ENCODE measurements around the gene SLC22A16.

The SLC22A16 gene

DNA sequence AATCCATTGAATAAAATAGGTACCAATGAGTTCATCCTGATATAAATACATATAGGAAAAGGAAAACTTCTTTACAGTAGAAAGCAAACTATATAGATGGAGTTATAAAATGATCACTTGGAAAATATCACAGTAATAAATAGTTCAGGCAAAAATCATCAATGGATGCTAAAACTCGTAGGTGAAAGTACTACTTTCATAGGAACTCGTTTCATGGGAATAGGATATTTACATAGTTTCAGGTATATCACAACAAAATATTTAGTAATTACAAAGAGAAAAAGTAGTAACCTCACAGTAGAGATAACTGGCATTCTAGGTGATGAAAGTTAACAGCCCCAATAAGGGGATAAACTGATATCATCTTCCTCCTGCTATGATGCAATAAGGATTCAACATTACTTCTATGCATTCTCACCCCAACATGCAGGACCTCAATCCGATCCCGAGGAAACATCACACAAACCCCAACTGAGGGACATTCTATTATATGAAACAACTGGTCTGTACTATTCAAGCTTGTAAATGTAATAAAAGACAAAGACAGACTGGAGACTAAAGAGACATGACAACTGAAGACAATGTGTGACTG, 74.7 kb downstream of the SLC22A16 start:
- WGBS, 2 experiments (ENCODE audit: insufficient coverage in 2 of 2), result no CpG with 5 or more reads among the region's 4 CpGs
- H3K27ac ChIP-seq (ENCODE audit: low read depth, low read length, severe bottlenecking), result no peak overlapping the region
- no peaks in the 10 kb centered on the region for H3K4me1 ChIP-seq (ENCODE audit: control insufficient read depth, insufficient read depth, low read length, poor library complexity, severe bottlenecking)
- no peaks in the 10 kb centered on the region for H3K9me3 ChIP-seq (ENCODE audit: control insufficient read depth, low read length)
- no peaks in the 10 kb centered on the region for H3K36me3 ChIP-seq (ENCODE audit: control insufficient read depth, insufficient read depth, low read length)
- no peak overlapping the region for H3K4me3 ChIP-seq (ENCODE audit: extremely low read depth, insufficient read depth, low read length, poor library complexity, severe bottlenecking)

DNA sequence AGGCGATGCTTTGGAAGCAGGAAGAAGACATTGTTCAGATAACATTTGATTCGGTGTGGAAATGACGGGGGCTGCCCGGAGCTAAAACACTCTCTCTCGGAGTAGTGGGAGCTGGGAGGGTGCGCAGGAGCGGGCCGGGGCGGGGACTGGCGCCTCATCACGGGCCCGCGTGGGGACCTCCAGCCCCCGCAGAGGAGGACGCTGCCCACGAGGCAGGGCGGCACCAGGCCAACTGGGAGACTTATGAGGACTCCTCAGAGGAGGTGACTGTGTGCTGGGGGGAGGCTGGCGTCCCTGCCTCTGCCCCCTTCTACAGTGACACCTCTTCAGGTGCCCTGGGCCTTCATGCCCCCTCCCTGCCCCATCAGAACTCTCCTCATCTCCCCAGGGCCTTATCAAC, 76.2 kb downstream of the SLC22A16 start:
- Histone ChIP-seq H3K4me1 (ENCODE audit: control insufficient read depth, insufficient read depth, low read length, poor library complexity, severe bottlenecking) (no peaks in the 10 kb centered on the region), H3K27ac (ENCODE audit: low read depth, low read length, severe bottlenecking) (no peak overlapping the region), H3K4me3 (ENCODE audit: extremely low read depth, insufficient read depth, low read length, poor library complexity, severe bottlenecking) (no peak overlapping the region), H3K9me3 (ENCODE audit: control insufficient read depth, low read length) (no peaks in the 10 kb centered on the region), H3K36me3 (ENCODE audit: control insufficient read depth, insufficient read depth, low read length) (no peaks in the 10 kb centered on the region)
- 92 to 97% methylated on average over 9 to 12 of the region's 18 CpGs for WGBS, 2 experiments (ENCODE audit: insufficient coverage in 2 of 2)

GRCh38 chr6:110399219-110400071, 77.0 kb downstream of the SLC22A16 start:
- WGBS, 2 experiments (ENCODE audit: insufficient coverage in 2 of 2), result 94 to 97% methylated on average over 34 to 37 of the region's 43 CpGs
- no peaks in the 10 kb centered on the region for H3K36me3 ChIP-seq (ENCODE audit: control insufficient read depth, insufficient read depth, low read length)
- H3K4me1 ChIP-seq (ENCODE audit: control insufficient read depth, insufficient read depth, low read length, poor library complexity, severe bottlenecking), result no peaks in the 10 kb centered on the region
- no peak overlapping the region for H3K27ac ChIP-seq (ENCODE audit: low read depth, low read length, severe bottlenecking)
- no peak overlapping the region for H3K4me3 ChIP-seq (ENCODE audit: extremely low read depth, insufficient read depth, low read length, poor library complexity, severe bottlenecking)
- H3K9me3 ChIP-seq (ENCODE audit: control insufficient read depth, low read length), result no peaks in the 10 kb centered on the region

DNA sequence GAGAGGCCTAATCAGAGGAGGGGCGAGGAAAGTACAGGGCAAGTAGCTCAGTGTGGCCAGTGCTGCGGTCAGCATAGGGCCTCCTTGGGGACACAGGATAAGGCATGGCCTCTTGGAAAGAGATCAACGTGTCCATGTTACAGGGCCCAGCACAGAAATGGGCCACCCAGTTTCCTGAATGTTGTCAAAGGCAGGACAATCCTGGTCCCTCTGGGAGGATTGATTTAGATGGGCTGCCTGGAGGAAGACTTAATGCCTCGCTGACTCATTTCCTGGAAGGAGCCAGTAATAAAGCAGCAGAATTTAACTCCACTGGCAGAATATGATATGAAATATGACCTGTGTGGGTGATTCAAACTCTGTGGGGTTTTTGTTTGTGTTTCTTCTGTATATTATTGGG, 77.6 kb downstream of the SLC22A16 start:
- no peaks in the 10 kb centered on the region for H3K4me1 ChIP-seq (ENCODE audit: control insufficient read depth, insufficient read depth, low read length, poor library complexity, severe bottlenecking)
- WGBS, 2 experiments (ENCODE audit: insufficient coverage in 2 of 2), result 94 to 95% methylated on average over 2 to 3 of the region's 4 CpGs
- no peaks in the 10 kb centered on the region for H3K9me3 ChIP-seq (ENCODE audit: control insufficient read depth, low read length)
- no peak overlapping the region for H3K4me3 ChIP-seq (ENCODE audit: extremely low read depth, insufficient read depth, low read length, poor library complexity, severe bottlenecking)
- no peaks in the 10 kb centered on the region for H3K36me3 ChIP-seq (ENCODE audit: control insufficient read depth, insufficient read depth, low read length)
- H3K27ac ChIP-seq (ENCODE audit: low read depth, low read length, severe bottlenecking), result no peak overlapping the region

DNA sequence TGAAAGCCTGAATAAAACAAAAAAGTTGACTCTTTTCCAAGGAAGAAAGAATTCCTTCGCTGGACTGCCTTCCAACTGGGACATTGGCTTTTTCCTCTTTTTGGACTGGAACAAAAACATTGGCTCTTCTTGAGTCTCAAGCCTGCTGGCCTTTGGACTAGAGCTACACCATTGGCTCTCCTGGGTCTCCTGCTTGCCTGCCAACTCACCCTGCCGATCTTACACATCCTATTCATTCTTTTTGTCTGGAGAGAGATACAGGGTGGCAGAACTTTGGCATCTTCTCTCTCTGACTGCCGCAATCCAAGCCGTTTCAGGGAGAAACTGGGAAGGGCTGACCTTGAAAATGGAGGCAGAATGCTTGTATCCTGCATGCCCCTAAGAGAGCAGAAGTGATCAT, 81.2 kb downstream of the SLC22A16 start:
- Histone ChIP-seq H3K9me3 (ENCODE audit: control insufficient read depth, low read length) (no peaks in the 10 kb centered on the region), H3K36me3 (ENCODE audit: control insufficient read depth, insufficient read depth, low read length) (no peaks in the 10 kb centered on the region), H3K27ac (ENCODE audit: low read depth, low read length, severe bottlenecking) (no peak overlapping the region), H3K4me1 (ENCODE audit: control insufficient read depth, insufficient read depth, low read length, poor library complexity, severe bottlenecking) (peaks cover 2% of the 10 kb centered on the region), H3K4me3 (ENCODE audit: extremely low read depth, insufficient read depth, low read length, poor library complexity, severe bottlenecking) (no peak overlapping the region)
- WGBS, 2 experiments (ENCODE audit: insufficient coverage in 2 of 2), result 66 to 70% methylated on average over 3 of the region's 4 CpGs

DNA sequence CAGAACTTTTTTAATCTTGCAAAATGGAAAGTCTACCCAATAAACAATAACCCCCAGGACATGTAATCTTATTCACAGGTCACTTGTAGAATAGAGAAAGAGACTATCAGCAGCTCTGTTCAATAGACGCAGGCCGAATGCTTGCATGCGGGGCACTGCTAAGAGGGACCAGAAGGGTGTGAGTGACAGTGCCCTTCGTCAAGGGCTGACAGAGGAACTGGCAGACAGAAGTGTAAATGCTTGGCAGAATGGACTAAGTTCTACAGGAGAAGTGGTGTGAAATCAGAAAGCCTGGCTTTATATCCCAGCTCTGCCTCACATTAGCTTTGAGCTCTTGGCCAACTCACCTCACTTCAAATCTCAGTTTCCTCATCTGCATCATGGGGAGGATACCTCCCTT, 82.0 kb downstream of the SLC22A16 start:
- 86 to 95% methylated on average over 3 to 4 of the region's 4 CpGs for WGBS, 2 experiments (ENCODE audit: insufficient coverage in 2 of 2)
- Histone ChIP-seq H3K36me3 (ENCODE audit: control insufficient read depth, insufficient read depth, low read length) (no peaks in the 10 kb centered on the region), H3K27ac (ENCODE audit: low read depth, low read length, severe bottlenecking) (no peak overlapping the region), H3K9me3 (ENCODE audit: control insufficient read depth, low read length) (no peaks in the 10 kb centered on the region), H3K4me3 (ENCODE audit: extremely low read depth, insufficient read depth, low read length, poor library complexity, severe bottlenecking) (no peak overlapping the region), H3K4me1 (ENCODE audit: control insufficient read depth, insufficient read depth, low read length, poor library complexity, severe bottlenecking) (peaks cover 8% of the 10 kb centered on the region)

GRCh38 chr6:110392727-110393126, 83.7 kb downstream of the SLC22A16 start:
- no peaks in the 10 kb centered on the region for H3K9me3 ChIP-seq (ENCODE audit: control insufficient read depth, low read length)
- no peak overlapping the region for H3K4me3 ChIP-seq (ENCODE audit: extremely low read depth, insufficient read depth, low read length, poor library complexity, severe bottlenecking)
- no peaks in the 10 kb centered on the region for H3K36me3 ChIP-seq (ENCODE audit: control insufficient read depth, insufficient read depth, low read length)
- WGBS, 2 experiments (ENCODE audit: insufficient coverage in 2 of 2), result 74 to 77% methylated on average over 8 to 9 of the region's 9 CpGs
- H3K4me1 ChIP-seq (ENCODE audit: control insufficient read depth, insufficient read depth, low read length, poor library complexity, severe bottlenecking), result peaks cover 8% of the 10 kb centered on the region
- no peak overlapping the region for H3K27ac ChIP-seq (ENCODE audit: low read depth, low read length, severe bottlenecking)

GRCh38 chr6:110390404-110390803, 86.0 kb downstream of the SLC22A16 start:
- no peak overlapping the region for H3K27ac ChIP-seq (ENCODE audit: low read depth, low read length, severe bottlenecking)
- H3K4me3 ChIP-seq (ENCODE audit: extremely low read depth, insufficient read depth, low read length, poor library complexity, severe bottlenecking), result no peak overlapping the region
- H3K9me3 ChIP-seq (ENCODE audit: control insufficient read depth, low read length), result no peaks in the 10 kb centered on the region
- peaks cover 8% of the 10 kb centered on the region for H3K4me1 ChIP-seq (ENCODE audit: control insufficient read depth, insufficient read depth, low read length, poor library complexity, severe bottlenecking)
- WGBS, 2 experiments (ENCODE audit: insufficient coverage in 2 of 2), result 40% methylated on average over 1 of the region's 2 CpGs; no CpG with 5 or more reads in 1 of the 2 experiments
- H3K36me3 ChIP-seq (ENCODE audit: control insufficient read depth, insufficient read depth, low read length), result no peaks in the 10 kb centered on the region

- H3K27ac ChIP-seq (ENCODE audit: low read depth, low read length, severe bottlenecking), result peak overlapping the region; percentile 50
- H3K9me3 ChIP-seq (ENCODE audit: control insufficient read depth, low read length), result no peaks in the 10 kb centered on the region
- H3K36me3 ChIP-seq (ENCODE audit: control insufficient read depth, insufficient read depth, low read length), result no peaks in the 10 kb centered on the region
- peaks cover 8% of the 10 kb centered on the region for H3K4me1 ChIP-seq (ENCODE audit: control insufficient read depth, insufficient read depth, low read length, poor library complexity, severe bottlenecking)
- WGBS, 2 experiments (ENCODE audit: insufficient coverage in 2 of 2), result 95 to 100% methylated on average over 3 to 4 of the region's 4 CpGs
- H3K4me3 ChIP-seq (ENCODE audit: extremely low read depth, insufficient read depth, low read length, poor library complexity, severe bottlenecking), result no peak overlapping the region
Measured at GRCh38 chr6:110389689-110390382, 86.6 kb downstream of the SLC22A16 start.

GRCh38 chr6:110387986-110388385, 88.4 kb downstream of the SLC22A16 start:
- Histone ChIP-seq H3K27ac (ENCODE audit: low read depth, low read length, severe bottlenecking) (no peak overlapping the region), H3K9me3 (ENCODE audit: control insufficient read depth, low read length) (no peaks in the 10 kb centered on the region), H3K4me3 (ENCODE audit: extremely low read depth, insufficient read depth, low read length, poor library complexity, severe bottlenecking) (no peak overlapping the region), H3K36me3 (ENCODE audit: control insufficient read depth, insufficient read depth, low read length) (no peaks in the 10 kb centered on the region), H3K4me1 (ENCODE audit: control insufficient read depth, insufficient read depth, low read length, poor library complexity, severe bottlenecking) (peaks cover 8% of the 10 kb centered on the region)
- WGBS, 2 experiments (ENCODE audit: insufficient coverage in 2 of 2), result 100% methylated on average over 2 of the region's 2 CpGs; no CpG with 5 or more reads in 1 of the 2 experiments

Data from mesodermal cell (in vitro differentiated cells).